Caco-2 (cell line): ENCODE data around the gene ARPP21. TPM values are rescaled to one million over a fixed set of nuclear protein-coding genes. Genes with fewer than 3 reads are reported as not detected.

Experiments used
- BruUV-seq: library from RNA; stranded (reverse); fragments of 400-500 nt; replicated peaks from 2 replicates; lab custom pipeline; 2021; lab: Mats Ljungman, UMichigan
- CTCF ChIA-PET: fragments of 300-600 bp; sonication (Branson Sonifier 250); formaldehyde crosslinking; loops from one replicate; lab custom pipeline; 2022; ENCODE audit warnings: antibody characterized with exemption; lab: Charles Lee
- POLR2A ChIA-PET: fragments of 300-600 bp; sonication (Branson Sonifier 250); formaldehyde crosslinking; loops from one replicate; lab custom pipeline; 2022; ENCODE audit warnings: antibody characterized with exemption; lab: Charles Lee
- DNase-seq, 2 experiments: peaks; one replicate each; pipeline versions ENCODE4 v3.0.0 to v3.0.0-alpha.2; 2020 to 2022
- H3K27me3 ChIP-seq: replicated peaks from 2 replicates; pipeline ENCODE4 v1.6.0; 2011; ENCODE audit warnings: low read length; ENCODE audit not compliant: control insufficient read depth, insufficient read depth
- H3K36me3 ChIP-seq: 2 replicates; pipeline ENCODE4 v1.5.1; 2011; ENCODE audit warnings: low read length; ENCODE audit not compliant: control insufficient read depth, insufficient read depth
- H3K4me1 ChIP-seq: fragments of 250-450 bp; sonication (Bioruptor Pico); 2 replicates; pipeline ENCODE4 v1.5.1; 2020; ENCODE audit warnings: mild to moderate bottlenecking
- H3K4me3 ChIP-seq: 2 replicates; pipeline ENCODE4 v1.5.1; 2011; ENCODE audit warnings: low read depth, mild to moderate bottlenecking, control low read depth, low read length
- H3K9me3 ChIP-seq: fragments of 250-450 bp; sonication (Bioruptor Pico); 2 replicates; pipeline ENCODE4 v1.5.1; 2020; ENCODE audit warnings: mild to moderate bottlenecking, moderate library complexity
- H3K27ac Mint-ChIP-seq: one replicate; pipeline ENCODE4 v1.8.0; 2022; ENCODE audit warnings: mixed read lengths; ENCODE audit not compliant: unreplicated experiment
- H3K27me3 Mint-ChIP-seq: one replicate; pipeline ENCODE4 v1.8.0; 2022; ENCODE audit warnings: mixed read lengths; ENCODE audit not compliant: insufficient read depth, unreplicated experiment
- H3K36me3 Mint-ChIP-seq: one replicate; pipeline ENCODE4 v1.8.0; 2022; ENCODE audit warnings: mild to moderate bottlenecking, mixed read lengths; ENCODE audit not compliant: insufficient read depth, unreplicated experiment
- H3K4me1 Mint-ChIP-seq: one replicate; pipeline ENCODE4 v1.8.0; 2022; ENCODE audit warnings: low read depth, mixed read lengths; ENCODE audit not compliant: unreplicated experiment
- H3K4me3 Mint-ChIP-seq: one replicate; pipeline ENCODE4 v1.8.0; 2022; ENCODE audit warnings: mild to moderate bottlenecking, moderate library complexity, mixed read lengths; ENCODE audit not compliant: unreplicated experiment
- H3K9me3 Mint-ChIP-seq: one replicate; pipeline ENCODE4 v1.8.0; 2022; ENCODE audit warnings: mixed read lengths; ENCODE audit not compliant: unreplicated experiment
- intact Hi-C: fragments of 100-400 bp; cut with micrococcal nuclease; formaldehyde crosslinking; loops from one replicate; pipeline ENCODE4 v1.10.0; 2022; ENCODE audit not compliant: unreplicated experiment
- total RNA-seq: library from RNA; stranded (reverse); gene quantifications from 2 replicates; pipeline ENCODE4 v1.2.3, GENCODE V29; 2022
- TF ChIP-seq, protein P1 (sequence below), 2 experiments: fragments of 200-600 bp in 1 of 2; IDR thresholded peaks; 1 replicate in 1 of 2; 2 replicates in 1 of 2; pipeline versions ENCODE4 v1.5.1 to v1.8.0; 2011 to 2022; ENCODE audit warnings: antibody characterized with exemption in 1 of 2, control low read depth in 1 of 2, inconsistent platforms in 1 of 2, low read depth in 1 of 2, low read length in 1 of 2, mild to moderate bottlenecking in 1 of 2, moderate library complexity in 1 of 2; ENCODE audit not compliant: insufficient read depth in 1 of 2, severe bottlenecking in 1 of 2, unreplicated experiment in 1 of 2

The ARPP21 gene
- total RNA-seq, 1 experiment from 2014 or later = not detected

- H3K27ac Mint-ChIP-seq = no peak overlapping the region
- peaks cover 4% of the 10 kb centered on the region for H3K27me3 Mint-ChIP-seq
- H3K4me3 ChIP-seq = no peak overlapping the region
- CTCF ChIA-PET = no interaction called here
- H3K4me1 ChIP-seq = no peaks in the 10 kb centered on the region
- BruUV-seq = no TSS peak
- POLR2A ChIA-PET = no interaction called here
- TF ChIP-seq, protein P1, sequence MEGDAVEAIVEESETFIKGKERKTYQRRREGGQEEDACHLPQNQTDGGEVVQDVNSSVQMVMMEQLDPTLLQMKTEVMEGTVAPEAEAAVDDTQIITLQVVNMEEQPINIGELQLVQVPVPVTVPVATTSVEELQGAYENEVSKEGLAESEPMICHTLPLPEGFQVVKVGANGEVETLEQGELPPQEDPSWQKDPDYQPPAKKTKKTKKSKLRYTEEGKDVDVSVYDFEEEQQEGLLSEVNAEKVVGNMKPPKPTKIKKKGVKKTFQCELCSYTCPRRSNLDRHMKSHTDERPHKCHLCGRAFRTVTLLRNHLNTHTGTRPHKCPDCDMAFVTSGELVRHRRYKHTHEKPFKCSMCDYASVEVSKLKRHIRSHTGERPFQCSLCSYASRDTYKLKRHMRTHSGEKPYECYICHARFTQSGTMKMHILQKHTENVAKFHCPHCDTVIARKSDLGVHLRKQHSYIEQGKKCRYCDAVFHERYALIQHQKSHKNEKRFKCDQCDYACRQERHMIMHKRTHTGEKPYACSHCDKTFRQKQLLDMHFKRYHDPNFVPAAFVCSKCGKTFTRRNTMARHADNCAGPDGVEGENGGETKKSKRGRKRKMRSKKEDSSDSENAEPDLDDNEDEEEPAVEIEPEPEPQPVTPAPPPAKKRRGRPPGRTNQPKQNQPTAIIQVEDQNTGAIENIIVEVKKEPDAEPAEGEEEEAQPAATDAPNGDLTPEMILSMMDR (IDR thresholded peaks at IDR 0.05; ENCODE audit: insufficient read depth in 1 of 2, low read depth in 1 of 2, low read length in 1 of 2, severe bottlenecking in 1 of 2, unreplicated experiment in 1 of 2) = no peak
- no peaks in the 10 kb centered on the region for H3K36me3 Mint-ChIP-seq
- DNase-seq = no peak
- no peaks in the 10 kb centered on the region for H3K36me3 ChIP-seq
- H3K27me3 ChIP-seq = no peaks in the 10 kb centered on the region
- no peaks in the 10 kb centered on the region for H3K9me3 Mint-ChIP-seq
- H3K4me3 Mint-ChIP-seq = no peak overlapping the region
- no peaks in the 10 kb centered on the region for H3K9me3 ChIP-seq
- no peaks in the 10 kb centered on the region for H3K4me1 Mint-ChIP-seq
- intact Hi-C loops = no loop called here
These were observed 910 bp upstream of the ARPP21 start for GRCh38 chr3:35638251-35638979.

DNA sequence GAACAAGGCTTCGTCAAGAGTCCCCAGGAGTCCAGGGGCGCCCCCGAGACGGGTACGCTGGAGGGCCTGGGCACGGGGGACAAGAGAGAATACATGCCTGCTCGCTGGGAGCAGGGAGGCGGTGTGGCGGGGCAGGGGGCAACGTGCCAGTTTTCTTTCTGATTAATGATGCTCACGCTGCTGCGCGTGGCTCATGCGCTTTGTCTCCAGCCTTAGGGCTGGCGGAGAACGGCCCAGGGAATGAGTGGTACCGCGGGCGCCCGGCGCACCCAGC lies 408 bp upstream of the ARPP21 start:
- H3K27me3 ChIP-seq = no peaks in the 10 kb centered on the region
- ChIA-PET POLR2A (no interaction called here), CTCF (no interaction called here)
- no TSS peak for BruUV-seq
- H3K4me1 Mint-ChIP-seq = no peaks in the 10 kb centered on the region
- peaks cover 4% of the 10 kb centered on the region for H3K27me3 Mint-ChIP-seq
- no peak overlapping the region for H3K4me3 ChIP-seq
- TF ChIP-seq, protein P1 (IDR thresholded peaks at IDR 0.05; ENCODE audit: insufficient read depth in 1 of 2, low read depth in 1 of 2, low read length in 1 of 2, severe bottlenecking in 1 of 2, unreplicated experiment in 1 of 2) = no peak
- no peak for DNase-seq
- H3K36me3 Mint-ChIP-seq = no peaks in the 10 kb centered on the region
- H3K36me3 ChIP-seq = no peaks in the 10 kb centered on the region
- H3K9me3 ChIP-seq = no peaks in the 10 kb centered on the region
- no peak overlapping the region for H3K4me3 Mint-ChIP-seq
- H3K9me3 Mint-ChIP-seq = no peaks in the 10 kb centered on the region
- H3K4me1 ChIP-seq = no peaks in the 10 kb centered on the region
- H3K27ac Mint-ChIP-seq = no peak overlapping the region
- intact Hi-C loops = no loop called here

- no peaks in the 10 kb centered on the region for H3K36me3 ChIP-seq
- no peaks in the 10 kb centered on the region for H3K9me3 Mint-ChIP-seq
- no peaks in the 10 kb centered on the region for H3K4me1 ChIP-seq
- H3K36me3 Mint-ChIP-seq = no peaks in the 10 kb centered on the region
- no peak overlapping the region for H3K4me3 ChIP-seq
- no peaks in the 10 kb centered on the region for H3K4me1 Mint-ChIP-seq
- H3K27me3 Mint-ChIP-seq = peaks cover 4% of the 10 kb centered on the region
- CTCF ChIA-PET = no interaction called here
- no peak overlapping the region for H3K4me3 Mint-ChIP-seq
- TF ChIP-seq, protein P1 (IDR thresholded peaks at IDR 0.05; ENCODE audit: insufficient read depth in 1 of 2, low read depth in 1 of 2, low read length in 1 of 2, severe bottlenecking in 1 of 2, unreplicated experiment in 1 of 2) = no peak
- BruUV-seq = no TSS peak
- no peak overlapping the region for H3K27ac Mint-ChIP-seq
- intact Hi-C loops = no loop called here
- DNase-seq = no peak
- no peaks in the 10 kb centered on the region for H3K9me3 ChIP-seq
- POLR2A ChIA-PET = no interaction called here
- H3K27me3 ChIP-seq = no peaks in the 10 kb centered on the region
These were observed 1.2 kb downstream of the ARPP21 start for GRCh38 chr3:35640190-35641165.
